ENCODE results near the gene SNTG2. TPM values are rescaled to one million over a fixed set of nuclear protein-coding genes. Genes with fewer than 3 reads are reported as not detected.

The SNTG2 gene
- total and polyA plus RNA-seq, 10 donors = 1.9 to 59.4 (median 18.3) TPM

DNA sequence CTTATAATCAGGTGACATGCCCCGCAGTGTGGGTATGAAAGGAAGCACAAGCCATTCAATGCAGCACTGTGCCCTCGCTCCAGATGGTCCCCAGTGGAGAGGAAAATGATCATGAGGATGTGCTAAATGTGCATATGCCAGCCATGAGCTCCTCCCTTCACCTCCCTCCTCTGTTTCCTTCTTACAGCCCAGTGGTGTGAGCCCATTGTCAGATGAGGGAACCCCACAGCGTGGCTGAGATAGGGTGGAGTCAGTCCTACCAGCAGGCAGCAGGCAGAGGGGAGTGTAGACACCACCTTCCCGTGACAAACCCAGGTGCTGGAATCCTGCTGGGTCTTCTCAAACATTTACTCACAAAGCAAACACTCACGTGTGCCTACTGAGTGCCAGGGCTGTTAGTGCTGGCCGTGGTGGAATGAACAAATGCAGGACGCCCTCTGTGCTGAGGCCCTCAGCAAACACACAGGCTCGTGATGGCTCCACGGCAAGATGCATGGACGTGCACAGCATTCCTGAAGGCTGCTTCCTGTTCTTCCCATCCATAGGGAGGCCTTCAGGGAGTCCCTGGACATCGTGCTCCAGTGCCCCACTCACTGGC lies 280.9 kb downstream of the SNTG2 start:
- Histone ChIP-seq H3K4me1 (no peaks in the 10 kb centered on the region), H3K27ac (no peak overlapping the region), H3K4me3 (no peak overlapping the region), H3K36me3 (no peaks in the 10 kb centered on the region), H3K27me3 (replicated peaks in 1 of 7) (no peaks in the 10 kb centered on the region), H3K9me3 (peaks cover 0 to 6% (median 0%) of the 10 kb centered on the region in 8 donors)
- intact Hi-C loops (cut with DNase I; ENCODE audit: low total_unique reads) = no loop called here
- 64 to 84% (median 80%) methylated on average over 5 to 11 of the region's 11 CpGs for WGBS, 5 donors
- no peak for TF ChIP-seq POLR2A (IDR thresholded peaks at IDR 0.05)
- TF ChIP-seq POLR2AphosphoS5 (IDR thresholded peaks at IDR 0.05) = no peak
- TF ChIP-seq, protein P1, sequence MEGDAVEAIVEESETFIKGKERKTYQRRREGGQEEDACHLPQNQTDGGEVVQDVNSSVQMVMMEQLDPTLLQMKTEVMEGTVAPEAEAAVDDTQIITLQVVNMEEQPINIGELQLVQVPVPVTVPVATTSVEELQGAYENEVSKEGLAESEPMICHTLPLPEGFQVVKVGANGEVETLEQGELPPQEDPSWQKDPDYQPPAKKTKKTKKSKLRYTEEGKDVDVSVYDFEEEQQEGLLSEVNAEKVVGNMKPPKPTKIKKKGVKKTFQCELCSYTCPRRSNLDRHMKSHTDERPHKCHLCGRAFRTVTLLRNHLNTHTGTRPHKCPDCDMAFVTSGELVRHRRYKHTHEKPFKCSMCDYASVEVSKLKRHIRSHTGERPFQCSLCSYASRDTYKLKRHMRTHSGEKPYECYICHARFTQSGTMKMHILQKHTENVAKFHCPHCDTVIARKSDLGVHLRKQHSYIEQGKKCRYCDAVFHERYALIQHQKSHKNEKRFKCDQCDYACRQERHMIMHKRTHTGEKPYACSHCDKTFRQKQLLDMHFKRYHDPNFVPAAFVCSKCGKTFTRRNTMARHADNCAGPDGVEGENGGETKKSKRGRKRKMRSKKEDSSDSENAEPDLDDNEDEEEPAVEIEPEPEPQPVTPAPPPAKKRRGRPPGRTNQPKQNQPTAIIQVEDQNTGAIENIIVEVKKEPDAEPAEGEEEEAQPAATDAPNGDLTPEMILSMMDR (IDR thresholded peaks at IDR 0.05 in 8 of 11, conservative IDR thresholded peaks at IDR 0.05 in 3 of 11) = no peak
- DNase-seq = no peak

GRCh38 chr2:1233281-1233680 lies 282.6 kb downstream of the SNTG2 start:
- DNase-seq = no peak
- peaks cover 0 to 9% (median 0%) of the 10 kb centered on the region in 6 donors for H3K4me1 ChIP-seq
- intact Hi-C loops (cut with DNase I; ENCODE audit: low total_unique reads) = no loop called here
- TF ChIP-seq POLR2A (IDR thresholded peaks at IDR 0.05) (no peak), POLR2AphosphoS5 (IDR thresholded peaks at IDR 0.05) (peak; percentile 27 to 74 (median 71))
- TF ChIP-seq, protein P1 (IDR thresholded peaks at IDR 0.05 in 8 of 11, conservative IDR thresholded peaks at IDR 0.05 in 3 of 11) = peak in 1 of 11 experiments; percentile 9
- H3K9me3 ChIP-seq = peaks cover 0 to 6% (median 0%) of the 10 kb centered on the region in 8 donors
- no peak overlapping the region for H3K4me3 ChIP-seq
- peaks cover 0 to 5% (median 0%) of the 10 kb centered on the region in 7 donors for H3K27me3 ChIP-seq (replicated peaks in 1 of 7)
- 66 to 80% (median 71%) methylated on average over 15 of the region's 15 CpGs for WGBS, 5 donors
- peak overlapping the region in 1 of 8 donors; percentile 7 for H3K27ac ChIP-seq
- H3K36me3 ChIP-seq = no peaks in the 10 kb centered on the region

DNA sequence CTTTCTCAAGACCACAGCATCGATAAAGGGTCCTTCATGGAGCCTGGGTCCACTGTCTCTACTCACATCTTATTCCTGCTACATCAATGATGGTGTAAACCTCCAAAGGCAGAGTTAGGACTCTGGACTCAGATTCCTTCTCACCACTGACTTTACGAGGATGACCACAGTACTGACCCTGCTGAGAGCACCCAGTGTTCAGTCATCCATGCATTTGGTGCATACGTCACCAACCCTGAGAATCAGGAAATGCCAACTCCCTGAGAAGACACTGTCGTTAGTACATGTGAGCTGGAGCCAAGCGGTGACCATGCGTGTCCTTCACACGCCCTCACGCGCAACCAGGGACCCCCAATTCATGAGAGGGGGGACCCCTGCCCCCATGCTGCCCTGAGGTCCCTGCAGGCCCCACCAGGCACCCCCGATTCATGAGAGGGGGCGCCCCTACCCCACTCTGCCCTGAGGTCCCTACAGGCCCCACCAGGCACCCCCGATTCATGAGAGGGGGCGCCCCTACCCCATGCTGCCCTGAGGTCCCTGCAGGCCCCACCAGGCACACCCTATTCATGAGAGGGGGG lies 284.2 kb downstream of the SNTG2 start:
- WGBS, 5 donors = 82 to 90% (median 87%) methylated on average over 6 to 13 of the region's 13 CpGs
- H3K27ac ChIP-seq = no peak overlapping the region
- H3K4me3 ChIP-seq = no peak overlapping the region
- no peak for DNase-seq
- TF ChIP-seq POLR2AphosphoS5 (IDR thresholded peaks at IDR 0.05) (no peak), POLR2A (IDR thresholded peaks at IDR 0.05) (no peak)
- TF ChIP-seq, protein P1 (IDR thresholded peaks at IDR 0.05 in 8 of 11, conservative IDR thresholded peaks at IDR 0.05 in 3 of 11) = no peak
- peaks cover 0 to 5% (median 0%) of the 10 kb centered on the region in 7 donors for H3K27me3 ChIP-seq (replicated peaks in 1 of 7)
- intact Hi-C loops (cut with DNase I; ENCODE audit: low total_unique reads) = no loop called here
- no peaks in the 10 kb centered on the region for H3K36me3 ChIP-seq
- peaks cover 0 to 2% (median 0%) of the 10 kb centered on the region in 8 donors for H3K9me3 ChIP-seq
- peaks cover 0 to 25% (median 0%) of the 10 kb centered on the region in 6 donors for H3K4me1 ChIP-seq

DNA sequence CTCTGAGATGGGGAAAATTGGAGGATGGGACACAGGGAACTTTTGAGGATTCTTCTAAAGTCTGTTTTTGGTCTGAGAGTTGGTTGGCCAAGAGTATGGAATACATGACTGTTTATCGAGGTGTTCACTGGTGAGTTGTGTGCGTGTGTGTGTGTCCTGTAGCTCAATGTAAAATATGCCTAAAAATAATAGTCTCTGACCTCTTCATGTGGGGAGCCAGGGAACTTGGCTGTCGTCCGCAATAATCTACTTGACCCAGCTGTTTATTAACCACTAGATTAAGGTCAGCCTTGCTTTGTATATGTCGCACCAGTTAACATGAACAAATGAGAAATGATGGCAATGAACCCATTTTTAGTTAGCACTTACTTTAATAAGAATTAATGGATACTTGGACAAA lies 285.2 kb downstream of the SNTG2 start:
- Histone ChIP-seq H3K4me1 (peaks cover 0 to 32% (median 0%) of the 10 kb centered on the region in 6 donors), H3K9me3 (no peaks in the 10 kb centered on the region), H3K36me3 (no peaks in the 10 kb centered on the region), H3K27me3 (replicated peaks in 1 of 7) (peaks cover 0 to 5% (median 0%) of the 10 kb centered on the region in 7 donors), H3K27ac (no peak overlapping the region), H3K4me3 (no peak overlapping the region)
- TF ChIP-seq, protein P1 (IDR thresholded peaks at IDR 0.05 in 8 of 11, conservative IDR thresholded peaks at IDR 0.05 in 3 of 11) = no peak
- TF ChIP-seq POLR2AphosphoS5 (IDR thresholded peaks at IDR 0.05) (no peak), POLR2A (IDR thresholded peaks at IDR 0.05) (no peak)
- WGBS, 5 donors = 82 to 91% (median 87%) methylated on average over 5 of the region's 5 CpGs
- intact Hi-C loops (cut with DNase I; ENCODE audit: low total_unique reads) = no loop called here
- DNase-seq = no peak

Data from spleen (tissue), 11 donors.